B cell (primary cell): ENCODE measurements around the gene ATP2B3. TPM values are rescaled to one million over a fixed set of nuclear protein-coding genes. Genes with fewer than 3 reads are reported as not detected.

Experiments
- ATAC-seq: fragments of 200-7000 bp; cut with Tn5 transposase; one replicate; pipeline ENCODE4 v1.10.0; 2021; ENCODE audit warnings: low read depth, mild to moderate bottlenecking, moderate number of reproducible peaks, moderate library complexity
- CTCF ChIA-PET: fragments of 350-600 bp; sonication (Branson Sonifier 250); formaldehyde crosslinking; loops from one replicate; lab custom pipeline; 2021; ENCODE audit warnings: antibody characterized with exemption, inconsistent platforms; lab: Charles Lee
- POLR2A ChIA-PET: fragments of 350-600 bp; sonication (Branson Sonifier 250); formaldehyde crosslinking; loops from one replicate; lab custom pipeline; 2021; ENCODE audit warnings: antibody characterized with exemption; lab: Charles Lee
- DNase-seq: peaks from one replicate; pipeline ENCODE4 v3.0.0; 2013
- H2AFZ ChIP-seq: 2 replicates; pipeline ENCODE4 v1.6.1; 2012; ENCODE audit warnings: mild to moderate bottlenecking, low read depth, low read length; ENCODE audit not compliant: insufficient read depth, poor library complexity, severe bottlenecking
- H3K27ac ChIP-seq, 2 donors: 1 replicate in 1 of 2; 2 replicates in 1 of 2; pipeline ENCODE4 v1.5.1; 2012 to 2013; ENCODE audit warnings: low read length in 2 of 2, mild to moderate bottlenecking in 2 of 2, moderate library complexity in 1 of 2
- H3K27me3 ChIP-seq, 4 experiments: fragments of 200-600 bp in 1 of 4; sonication (generic) in 1 of 4; replicated peaks in 1 of 4; 1 replicate in 2 of 4; 2 replicates in 2 of 4; pipeline versions ENCODE4 v1.6.1 to v1.7.0; 2013 to 2016; ENCODE audit warnings: low read length in 3 of 4, mild to moderate bottlenecking in 2 of 4, mixed read lengths in 1 of 4, moderate library complexity in 1 of 4; ENCODE audit not compliant: insufficient read depth in 4 of 4, control insufficient read depth in 3 of 4; ENCODE audit errors: control extremely low read depth in 1 of 4
- H3K36me3 ChIP-seq, 2 experiments: replicated peaks in 1 of 2; 1 replicate in 1 of 2; 2 replicates in 1 of 2; pipeline versions ENCODE4 v1.6.1 to v1.7.1; 2013; ENCODE audit warnings: low read length in 1 of 2; ENCODE audit not compliant: insufficient read depth in 2 of 2, control insufficient read depth in 1 of 2; ENCODE audit errors: control extremely low read depth in 1 of 2, extremely low read depth in 1 of 2
- H3K4me1 ChIP-seq, 2 donors: fragments of 200-600 bp in 1 of 2; sonication (generic) in 1 of 2; 1 replicate in 1 of 2; 2 replicates in 1 of 2; pipeline versions ENCODE4 v1.5.1 to v1.6.1; 2013 to 2017; ENCODE audit warnings: low read length in 2 of 2; ENCODE audit not compliant: control insufficient read depth in 2 of 2, insufficient read depth in 2 of 2
- H3K4me2 ChIP-seq: replicated peaks from 2 replicates; pipeline ENCODE3; 2012; ENCODE audit warnings: mild to moderate bottlenecking, low read depth, low read length; ENCODE audit not compliant: poor library complexity, severe bottlenecking
- H3K4me3 ChIP-seq, 5 experiments: fragments of 200-600 bp in 1 of 5; sonication (generic) in 1 of 5; 1 replicate in 3 of 5; 2 replicates in 2 of 5; pipeline versions ENCODE4 v1.5.1 to v1.7.0; 2011 to 2016; ENCODE audit warnings: low read length in 4 of 5, mild to moderate bottlenecking in 4 of 5, low read depth in 2 of 5, control low read depth in 1 of 5, moderate library complexity in 1 of 5; ENCODE audit not compliant: insufficient read depth in 1 of 5; ENCODE audit errors: control extremely low read depth in 1 of 5, extremely low read depth in 1 of 5
- H3K79me2 ChIP-seq: fragments of 200-600 bp; sonication (generic); one replicate; pipeline ENCODE4 v1.6.0; 2016; ENCODE audit warnings: low read length; ENCODE audit not compliant: control insufficient read depth, insufficient read depth
- H3K9ac ChIP-seq: fragments of 200-600 bp; sonication (generic); 2 replicates; pipeline ENCODE4 v1.6.1; 2017; ENCODE audit warnings: mild to moderate bottlenecking, low read length, moderate library complexity
- H3K9me3 ChIP-seq, 3 donors: one replicate each; pipeline versions ENCODE4 v1.6.1 to v1.7.1; 2013; ENCODE audit warnings: low read length in 2 of 3; ENCODE audit not compliant: control insufficient read depth in 2 of 3, insufficient read depth in 1 of 3; ENCODE audit errors: control extremely low read depth in 1 of 3
- H4K20me1 ChIP-seq: 2 replicates; pipeline ENCODE4 v1.6.0; 2012; ENCODE audit warnings: mild to moderate bottlenecking, low read length; ENCODE audit not compliant: insufficient read depth, control insufficient read depth, poor library complexity, severe bottlenecking
- H3K27ac Mint-ChIP-seq: one replicate; pipeline ENCODE4 v1.8.0; 2021; ENCODE audit warnings: mixed read lengths
- H3K27me3 Mint-ChIP-seq: one replicate; pipeline ENCODE4 v1.8.0; 2021; ENCODE audit warnings: mixed read lengths
- H3K4me1 Mint-ChIP-seq: one replicate; pipeline ENCODE4 v1.8.0; 2021; ENCODE audit warnings: mixed read lengths
- H3K4me3 Mint-ChIP-seq: one replicate; pipeline ENCODE4 v1.8.0; 2021; ENCODE audit warnings: mixed read lengths
- H3K9me3 Mint-ChIP-seq: one replicate; pipeline ENCODE4 v1.8.0; 2022; ENCODE audit warnings: mixed read lengths; ENCODE audit not compliant: insufficient read depth
- EZH2 ChIP-seq: IDR thresholded peaks from 2 replicates; pipeline ENCODE4 v1.6.1; 2012; ENCODE audit warnings: borderline replicate concordance, low read depth, mild to moderate bottlenecking, moderate library complexity, low read length; ENCODE audit not compliant: insufficient read depth, poor library complexity, severe bottlenecking
- WGBS: methylation state at CpG from one replicate; pipeline ENCODE4 v1.1.5; 2013; ENCODE audit warnings: missing lambda C conversion rate; ENCODE audit not compliant: insufficient coverage; 5-methylcytosine and 5-hydroxymethylcytosine counted together
- intact Hi-C: fragments of 100-400 bp; cut with micrococcal nuclease; formaldehyde crosslinking; loops from one replicate; pipeline ENCODE4 v1.10.0; 2022
- polyA plus RNA-seq: library from polyadenylated mRNA; depleted of rRNA; stranded (reverse); fragments of >200 nt; gene quantifications from 2 replicates; pipeline ENCODE4 v1.2.3, GENCODE V29; 2012
- total RNA-seq, 2 donors: library from RNA; stranded (reverse); fragments of 120-200 nt in 1 of 2; gene quantifications; 1 replicate in 1 of 2; 2 replicates in 1 of 2; pipeline versions ENCODE4 v1.2.3 to v1.2.4, GENCODE V29; 2013 to 2022
- TF ChIP-seq, protein P1 (sequence below): fragments of 200-600 bp; IDR thresholded peaks from one replicate; pipeline ENCODE4 v1.8.0; 2022; ENCODE audit warnings: antibody characterized with exemption, mild to moderate bottlenecking

ATP2B3 gene
- total and polyA plus RNA-seq, 2 donors (not counting 1 experiment from before 2014, with no cell fraction given) = not detected

DNA sequence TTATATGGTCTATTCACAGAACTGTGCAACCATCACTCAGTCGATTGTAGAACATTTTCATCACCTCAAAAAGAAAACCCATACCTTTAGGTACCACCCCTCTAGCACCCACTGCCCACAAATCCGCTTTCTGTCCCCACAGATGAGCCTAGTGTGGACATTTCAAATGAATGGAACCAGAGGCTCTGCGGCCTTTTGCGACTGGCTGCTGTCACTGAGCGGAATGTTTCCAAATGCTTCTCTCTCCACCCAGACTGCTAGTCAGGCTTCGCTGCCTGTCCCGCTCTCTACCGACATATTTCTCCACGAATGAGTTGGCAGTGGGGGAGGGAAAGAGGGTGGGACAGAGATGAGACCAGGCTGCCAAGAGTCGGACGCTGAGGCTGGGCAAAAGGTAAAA lies 24.4 kb upstream of the ATP2B3 start:
- ATAC-seq (no peak), DNase-seq (no peak)
- H3K9ac ChIP-seq = no peak overlapping the region
- H3K27me3 ChIP-seq = peaks cover 0 to 11% (median 3%) of the 10 kb centered on the region in 4 experiments
- H3K4me1 ChIP-seq = no peaks in the 10 kb centered on the region
- Mint-ChIP-seq H3K4me1 (no peaks in the 10 kb centered on the region), H3K27ac (no peak overlapping the region), H3K4me3 (no peak overlapping the region), H3K9me3 (no peaks in the 10 kb centered on the region), H3K27me3 (no peaks in the 10 kb centered on the region)
- WGBS = 91% methylated on average over 3 of the region's 11 CpGs
- H4K20me1 ChIP-seq = no peaks in the 10 kb centered on the region
- no peaks in the 10 kb centered on the region for H3K79me2 ChIP-seq
- intact Hi-C loops = no loop called here
- POLR2A ChIA-PET = no interaction called here
- no peak overlapping the region for H2AFZ ChIP-seq
- H3K36me3 ChIP-seq = no peaks in the 10 kb centered on the region
- no peak overlapping the region for H3K27ac ChIP-seq
- CTCF ChIA-PET = no interaction called here
- H3K4me2 ChIP-seq = no peak overlapping the region
- no peak for TF ChIP-seq EZH2
- TF ChIP-seq, protein P1, sequence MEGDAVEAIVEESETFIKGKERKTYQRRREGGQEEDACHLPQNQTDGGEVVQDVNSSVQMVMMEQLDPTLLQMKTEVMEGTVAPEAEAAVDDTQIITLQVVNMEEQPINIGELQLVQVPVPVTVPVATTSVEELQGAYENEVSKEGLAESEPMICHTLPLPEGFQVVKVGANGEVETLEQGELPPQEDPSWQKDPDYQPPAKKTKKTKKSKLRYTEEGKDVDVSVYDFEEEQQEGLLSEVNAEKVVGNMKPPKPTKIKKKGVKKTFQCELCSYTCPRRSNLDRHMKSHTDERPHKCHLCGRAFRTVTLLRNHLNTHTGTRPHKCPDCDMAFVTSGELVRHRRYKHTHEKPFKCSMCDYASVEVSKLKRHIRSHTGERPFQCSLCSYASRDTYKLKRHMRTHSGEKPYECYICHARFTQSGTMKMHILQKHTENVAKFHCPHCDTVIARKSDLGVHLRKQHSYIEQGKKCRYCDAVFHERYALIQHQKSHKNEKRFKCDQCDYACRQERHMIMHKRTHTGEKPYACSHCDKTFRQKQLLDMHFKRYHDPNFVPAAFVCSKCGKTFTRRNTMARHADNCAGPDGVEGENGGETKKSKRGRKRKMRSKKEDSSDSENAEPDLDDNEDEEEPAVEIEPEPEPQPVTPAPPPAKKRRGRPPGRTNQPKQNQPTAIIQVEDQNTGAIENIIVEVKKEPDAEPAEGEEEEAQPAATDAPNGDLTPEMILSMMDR = no peak
- no peaks in the 10 kb centered on the region for H3K9me3 ChIP-seq
- H3K4me3 ChIP-seq = no peak overlapping the region

DNA sequence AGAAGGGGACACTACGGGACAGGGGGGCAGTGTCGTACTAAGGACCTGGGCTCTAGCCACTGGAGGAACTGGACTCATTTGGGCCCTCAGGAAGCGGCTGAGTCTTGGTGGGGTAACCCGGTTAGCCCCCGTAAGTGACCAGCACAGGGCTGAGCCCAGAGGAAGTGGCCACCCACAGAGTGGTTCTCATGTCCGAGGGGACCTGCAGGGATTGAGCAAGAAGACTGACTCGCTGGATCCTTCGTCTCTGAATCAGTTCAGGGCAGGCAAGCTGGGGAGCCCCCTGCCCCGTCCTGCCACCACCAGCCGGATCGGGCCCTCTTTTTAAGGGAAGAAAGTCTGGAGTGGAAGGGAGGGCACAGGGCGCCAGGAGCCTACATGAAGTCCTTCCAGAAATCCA lies 23.4 kb upstream of the ATP2B3 start:
- no peak overlapping the region for H3K4me3 ChIP-seq
- no peaks in the 10 kb centered on the region for H3K9me3 Mint-ChIP-seq
- H3K4me1 Mint-ChIP-seq = no peaks in the 10 kb centered on the region
- H3K4me1 ChIP-seq = no peaks in the 10 kb centered on the region
- intact Hi-C loops = no loop called here
- H3K27me3 Mint-ChIP-seq = no peaks in the 10 kb centered on the region
- H4K20me1 ChIP-seq = no peaks in the 10 kb centered on the region
- no peak for DNase-seq
- no peak for ATAC-seq
- no peaks in the 10 kb centered on the region for H3K79me2 ChIP-seq
- no peak overlapping the region for H3K9ac ChIP-seq
- no peak overlapping the region for H2AFZ ChIP-seq
- no peak overlapping the region for H3K27ac Mint-ChIP-seq
- WGBS = 95% methylated on average over 4 of the region's 12 CpGs
- no peak overlapping the region for H3K4me2 ChIP-seq
- CTCF ChIA-PET = no interaction called here
- TF ChIP-seq, protein P1 = no peak
- TF ChIP-seq EZH2 = no peak
- H3K9me3 ChIP-seq = no peaks in the 10 kb centered on the region
- H3K4me3 Mint-ChIP-seq = no peak overlapping the region
- POLR2A ChIA-PET = no interaction called here
- H3K27me3 ChIP-seq = peaks cover 0 to 11% (median 3%) of the 10 kb centered on the region in 4 experiments
- no peak overlapping the region for H3K27ac ChIP-seq
- H3K36me3 ChIP-seq = no peaks in the 10 kb centered on the region
